HG03565 (cell line): ENCODE results near the gene AUTS2.

Experiments
- ATAC-seq: cut with Tn5 transposase; IDR thresholded peaks from one replicate; pipeline ENCODE4 v1.9.1; 2021; ENCODE audit warnings: mild to moderate bottlenecking, moderate library complexity; ENCODE audit not compliant: unreplicated experiment

AUTS2 gene

DNA sequence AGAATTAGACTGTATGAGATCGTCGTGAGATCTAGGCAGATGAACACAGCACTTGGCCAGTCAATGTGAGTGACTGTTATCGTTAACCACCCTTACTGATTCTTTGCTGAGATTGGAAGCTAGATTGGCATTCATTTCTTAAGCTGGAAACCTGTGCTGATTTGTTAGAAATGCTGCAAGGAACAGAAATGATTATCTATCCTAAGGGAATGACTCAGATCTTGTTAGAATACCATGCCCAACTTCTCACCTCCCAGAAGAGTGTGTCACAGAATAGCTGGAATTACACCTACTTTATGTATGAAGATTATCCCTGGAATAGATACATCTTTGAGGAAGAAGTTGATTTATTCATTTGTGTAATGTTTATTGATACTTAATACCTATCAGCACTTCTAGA, 275.2 kb downstream of the AUTS2 start:
- no peak for ATAC-seq

GRCh38 chr7:69878015-69878414, 279.7 kb downstream of the AUTS2 start:
- ATAC-seq, result no peak

DNA sequence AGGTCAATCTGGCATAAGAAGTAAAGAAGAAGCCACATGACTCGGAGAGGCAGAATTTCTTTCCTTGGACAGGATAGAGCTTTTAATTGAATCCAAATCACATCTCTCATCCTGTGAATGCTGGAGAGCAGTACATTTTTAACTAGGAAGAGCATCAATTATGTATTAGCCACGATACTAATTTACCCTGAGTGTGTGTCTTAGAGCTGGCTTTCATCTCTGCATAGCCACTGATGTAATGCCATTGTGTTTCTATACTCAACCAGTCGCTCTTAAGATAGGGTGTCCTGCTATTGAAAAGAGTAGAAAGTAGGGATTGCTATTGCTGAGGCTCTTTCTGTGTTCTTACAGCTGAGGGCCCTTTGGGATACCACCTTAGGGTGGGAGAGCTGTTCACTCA, 280.3 kb downstream of the AUTS2 start:
- no peak for ATAC-seq

GRCh38 chr7:69879989-69880388, 281.7 kb downstream of the AUTS2 start:
- no peak for ATAC-seq

GRCh38 chr7:69880840-69881239, 282.6 kb downstream of the AUTS2 start:
- ATAC-seq, result no peak

DNA sequence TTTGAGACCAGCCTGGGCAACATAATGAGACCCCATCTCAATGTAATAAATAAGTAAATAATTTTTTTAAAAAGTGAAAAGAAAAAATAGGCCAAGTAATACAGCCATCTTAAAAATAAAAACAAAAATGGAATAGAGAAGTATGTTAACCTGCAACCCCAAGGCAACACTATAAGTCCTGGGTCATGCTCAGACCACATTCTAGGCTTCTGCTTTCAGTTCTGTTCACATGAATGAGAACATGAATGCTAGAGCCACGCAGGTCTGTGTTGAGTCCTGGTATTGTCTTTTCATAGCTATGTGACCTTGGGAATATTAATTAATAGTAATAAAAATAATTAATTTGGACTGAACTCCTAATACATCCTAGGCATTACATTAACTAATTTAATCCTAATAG, 284.0 kb downstream of the AUTS2 start:
- peak; percentile 77 for ATAC-seq

GRCh38 chr7:69883399-69883891, 285.2 kb downstream of the AUTS2 start:
- ATAC-seq, result no peak

GRCh38 chr7:69885431-69885830, 287.2 kb downstream of the AUTS2 start:
- no peak for ATAC-seq

DNA sequence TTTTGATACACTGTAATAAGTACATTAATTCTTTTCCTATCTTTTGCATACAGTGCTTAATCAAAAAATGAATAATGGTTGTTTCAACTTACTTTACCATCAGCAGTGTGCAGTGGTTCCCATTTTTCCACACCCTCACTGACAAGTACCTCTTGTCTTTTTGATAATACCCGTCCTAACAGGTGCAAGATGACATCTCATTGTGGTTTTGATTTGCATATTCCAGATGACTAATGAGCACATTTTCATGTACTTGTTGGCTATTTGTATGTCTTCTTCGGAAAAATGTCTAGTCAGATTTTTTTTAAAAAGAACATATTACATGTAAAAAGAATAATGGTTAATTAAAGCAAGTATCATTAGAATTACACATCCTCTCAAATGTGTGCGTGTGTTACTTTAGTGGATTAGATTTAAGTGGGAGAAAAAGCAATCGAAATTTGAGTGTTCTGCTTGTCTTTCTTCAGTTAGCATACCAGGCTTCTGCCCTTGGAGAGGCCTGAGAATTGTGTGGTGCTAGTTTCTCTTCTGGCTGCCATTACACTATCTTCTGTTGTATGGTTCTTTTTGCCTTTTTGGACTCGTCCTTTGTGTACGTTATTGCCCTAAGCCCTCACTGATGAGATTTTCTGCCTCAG, 291.2 kb downstream of the AUTS2 start:
- ATAC-seq, result peak; percentile 61

GRCh38 chr7:69889976-69890351, 291.7 kb downstream of the AUTS2 start:
- no peak for ATAC-seq

- no peak for ATAC-seq
Observed at GRCh38 chr7:69892790-69893189, 294.5 kb downstream of the AUTS2 start.

DNA sequence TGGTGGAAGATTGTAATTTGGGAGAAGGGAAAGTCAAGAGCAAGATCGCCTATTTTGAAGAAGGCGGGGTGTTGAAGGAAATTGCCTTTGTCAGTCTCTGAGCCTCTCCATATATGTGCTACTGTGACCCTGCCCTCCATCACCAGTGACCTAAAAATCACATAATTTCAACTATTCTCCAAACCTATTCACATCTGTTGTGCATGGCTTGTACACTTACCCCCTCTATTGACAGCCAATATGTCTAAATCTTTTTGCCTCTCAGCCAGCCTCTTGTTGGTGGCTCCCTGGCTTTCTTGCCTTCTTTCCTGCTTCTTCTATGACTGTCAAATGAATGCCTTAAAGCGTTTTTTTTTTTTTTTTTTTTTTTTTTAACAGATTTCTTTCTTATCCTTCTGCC, 295.6 kb downstream of the AUTS2 start:
- ATAC-seq, result no peak

DNA sequence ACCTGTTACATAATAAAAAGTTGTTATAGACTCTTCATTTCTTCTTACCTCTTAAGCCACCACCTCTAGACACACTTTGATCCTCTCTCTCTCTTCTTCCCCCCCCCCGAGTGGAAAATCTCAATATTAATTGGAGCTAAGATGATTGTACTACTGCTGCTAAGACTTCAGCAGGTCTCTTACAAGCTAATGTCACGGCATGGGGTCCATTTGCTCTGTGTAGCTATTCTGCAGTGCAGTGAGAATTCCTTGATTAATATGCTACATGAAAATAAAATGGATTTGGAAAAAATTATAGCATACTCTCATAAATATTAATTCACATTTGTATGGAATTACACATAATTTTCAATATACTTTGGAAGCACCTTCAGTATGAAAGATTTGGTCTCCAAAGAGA, 297.2 kb downstream of the AUTS2 start:
- no peak for ATAC-seq

DNA sequence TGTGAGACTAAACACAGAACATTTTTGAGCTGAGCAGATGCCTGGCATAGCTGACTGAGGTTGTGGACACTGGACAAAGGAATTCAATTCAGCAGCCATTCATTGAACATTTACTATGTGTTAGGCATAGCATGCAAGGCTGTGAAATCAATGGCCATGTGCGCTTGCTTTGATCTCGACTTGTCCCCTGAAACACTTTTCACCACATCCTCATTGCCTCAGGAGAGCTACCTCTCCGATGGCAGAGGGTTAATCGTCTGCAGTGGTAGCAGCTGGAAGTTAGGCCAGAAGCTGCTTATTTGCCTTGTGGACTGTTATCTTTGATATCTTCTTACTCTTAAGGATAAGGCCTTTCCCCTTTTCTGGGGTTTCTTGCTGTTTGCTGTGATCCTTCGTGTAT, 297.8 kb downstream of the AUTS2 start:
- no peak for ATAC-seq

GRCh38 chr7:69898189-69898588, 299.9 kb downstream of the AUTS2 start:
- ATAC-seq, result peak; percentile 91

- no peak for ATAC-seq
Observed at GRCh38 chr7:69903410-69903809, 305.1 kb downstream of the AUTS2 start.

- peak; percentile 93 for ATAC-seq
Observed at GRCh38 chr7:69906283-69906995, 308.2 kb downstream of the AUTS2 start.

- no peak for ATAC-seq
Observed at GRCh38 chr7:69907720-69908119, 309.4 kb downstream of the AUTS2 start.

DNA sequence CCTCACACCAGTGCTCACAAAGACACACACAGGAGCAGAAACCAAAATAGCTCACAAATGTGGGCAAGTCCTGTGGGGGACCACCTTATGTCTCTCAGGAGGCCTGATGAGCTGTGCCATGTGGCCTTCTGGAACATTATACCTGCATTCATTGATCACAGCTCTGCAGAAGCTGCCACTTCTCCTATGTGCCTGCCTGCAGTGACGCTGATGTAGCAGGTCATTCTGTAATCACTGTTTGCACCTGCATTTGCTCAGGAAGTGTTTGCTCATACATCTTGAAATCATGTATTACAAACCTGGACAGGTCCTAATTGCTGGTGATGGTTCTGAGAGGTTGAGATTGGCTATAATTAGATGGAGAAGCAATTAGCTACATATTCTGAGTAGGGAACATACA, 310.2 kb downstream of the AUTS2 start:
- ATAC-seq, result no peak

DNA sequence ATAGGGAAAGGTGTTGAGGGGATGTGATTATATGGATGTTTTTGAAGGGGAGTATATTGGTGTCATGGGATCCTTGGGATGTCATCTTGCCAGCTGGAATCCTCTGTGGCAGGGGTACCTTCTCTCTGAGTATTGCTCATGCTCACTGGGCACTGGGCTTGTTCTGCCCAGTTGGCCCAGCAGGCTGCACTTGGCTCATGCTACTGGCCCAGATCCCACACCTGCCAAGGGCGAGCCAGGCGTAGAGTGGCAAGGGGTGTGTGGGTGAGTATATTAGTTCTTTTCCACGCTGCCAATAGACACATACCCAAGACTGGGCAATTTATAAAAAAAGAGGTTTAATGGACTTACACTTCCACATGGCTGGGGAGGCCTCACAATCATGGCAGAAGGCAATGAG, 311.9 kb downstream of the AUTS2 start:
- no peak for ATAC-seq

DNA sequence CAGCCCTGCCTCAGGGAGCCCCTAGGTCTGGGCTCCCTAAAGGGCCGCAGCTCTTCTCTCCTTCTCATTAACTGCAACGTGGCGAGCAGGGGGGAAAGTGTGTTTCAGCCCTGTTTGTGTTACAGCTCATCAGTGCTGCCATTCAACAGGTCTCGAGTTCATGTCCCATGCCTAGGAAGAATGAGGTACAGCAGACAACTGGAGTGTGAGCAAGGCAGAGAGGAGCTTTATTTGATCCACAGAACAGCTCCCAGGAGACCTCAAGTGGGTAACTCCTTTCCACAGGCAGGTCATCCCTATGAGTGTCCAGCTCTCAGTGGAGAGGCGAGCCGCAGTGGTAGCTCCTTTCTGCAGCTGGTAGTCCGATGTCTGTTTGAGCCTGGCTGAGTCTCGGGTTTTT, 313.1 kb downstream of the AUTS2 start:
- ATAC-seq, result no peak

- no peak for ATAC-seq
Observed at GRCh38 chr7:69912141-69912540, 313.9 kb downstream of the AUTS2 start.

DNA sequence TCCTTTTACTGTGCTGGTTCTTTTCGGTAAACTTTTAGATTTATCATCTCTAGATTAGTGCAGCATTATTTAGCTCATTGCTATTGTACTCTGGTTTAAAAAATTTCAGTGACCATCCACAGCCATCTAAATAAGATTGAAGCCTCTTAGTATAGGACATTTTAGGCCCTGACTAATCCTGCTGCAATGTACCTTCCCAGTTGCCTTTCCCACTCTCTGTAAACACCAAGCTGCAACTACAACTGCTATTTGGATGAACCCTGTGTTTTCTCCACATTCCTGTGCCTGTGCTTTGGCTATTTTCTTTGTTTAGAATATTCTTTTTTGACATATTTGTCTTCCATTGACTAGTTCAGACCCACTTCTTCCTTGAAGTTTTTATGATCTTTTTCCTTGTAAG, 314.6 kb downstream of the AUTS2 start:
- ATAC-seq, result no peak
